IMR-90 (cell line): ENCODE results near the gene ALDH1A2. TPM values are rescaled to one million over a fixed set of nuclear protein-coding genes. Genes with fewer than 3 reads are reported as not detected.

Experiments
- ATAC-seq: fragments of 200-7000 bp; cut with Tn5 transposase; 2 replicates; pipeline ENCODE4 v1.9.1; 2020; ENCODE audit warnings: low read depth, mild to moderate bottlenecking, moderate library complexity
- BruUV-seq: library from RNA; stranded (reverse); fragments of 400-500 nt; replicated peaks from 2 replicates; lab custom pipeline; 2021; lab: Mats Ljungman, UMichigan
- CTCF ChIA-PET: fragments of 300-600 bp; formaldehyde crosslinking; extraction: SDS; loops from one replicate; lab custom pipeline; 2021; ENCODE audit warnings: antibody characterized with exemption; lab: Yijun Ruan, JAX
- POLR2A ChIA-PET: fragments of 300-600 bp; sonication (Branson Sonifier 250); formaldehyde crosslinking; loops from one replicate; lab custom pipeline; 2022; ENCODE audit warnings: antibody characterized with exemption; ENCODE audit not compliant: unreplicated experiment; lab: Charles Lee
- DNase-seq: peaks from one replicate; pipeline ENCODE4 v3.0.0; 2013
- H2AFZ ChIP-seq: replicated peaks from 2 replicates; pipeline ENCODE3; 2013; ENCODE audit warnings: low read length, mild to moderate bottlenecking; ENCODE audit not compliant: poor library complexity
- H2AK5ac ChIP-seq: 2 replicates; pipeline ENCODE4 v1.6.1; 2013; ENCODE audit warnings: low read depth, low read length, inconsistent platforms
- H2AK9ac ChIP-seq: replicated peaks from 2 replicates; pipeline ENCODE3; 2013; ENCODE audit warnings: mild to moderate bottlenecking, low read depth, low read length, moderate library complexity; ENCODE audit not compliant: poor library complexity
- H2BK120ac ChIP-seq: 2 replicates; pipeline ENCODE4 v1.6.1; 2013; ENCODE audit warnings: low read depth, low read length, inconsistent platforms
- H2BK15ac ChIP-seq: 3 replicates; pipeline ENCODE4 v1.6.1; 2013; ENCODE audit warnings: low read depth, low read length, inconsistent platforms
- H2BK20ac ChIP-seq: 2 replicates; pipeline ENCODE4 v1.6.1; 2013; ENCODE audit warnings: low read depth, mild to moderate bottlenecking, inconsistent platforms, low read length, moderate library complexity
- H2BK5ac ChIP-seq: 2 replicates; pipeline ENCODE4 v1.6.1; 2013; ENCODE audit warnings: mild to moderate bottlenecking, low read depth, low read length, inconsistent platforms; ENCODE audit not compliant: poor library complexity, severe bottlenecking
- H3K14ac ChIP-seq: replicated peaks from 2 replicates; pipeline ENCODE4 v1.6.1; 2013; ENCODE audit warnings: low read depth, low read length, inconsistent platforms
- H3K18ac ChIP-seq: 2 replicates; pipeline ENCODE4 v1.6.1; 2013; ENCODE audit warnings: low read depth, low read length, control low read depth
- H3K23ac ChIP-seq: 2 replicates; pipeline ENCODE4 v1.6.1; 2013; ENCODE audit warnings: low read depth, low read length, inconsistent platforms
- H3K27ac ChIP-seq: 2 replicates; pipeline ENCODE4 v1.5.1; 2013; ENCODE audit warnings: mild to moderate bottlenecking, control low read depth, low read length; ENCODE audit not compliant: insufficient read depth
- H3K27me3 ChIP-seq: 2 replicates; pipeline ENCODE4 v1.6.1; 2013; ENCODE audit warnings: low read length; ENCODE audit not compliant: control insufficient read depth, insufficient read depth
- H3K36me3 ChIP-seq: 2 replicates; pipeline ENCODE4 v1.6.1; 2013; ENCODE audit warnings: low read length, mixed read lengths; ENCODE audit not compliant: control insufficient read depth, insufficient read depth
- H3K4ac ChIP-seq: 2 replicates; pipeline ENCODE4 v1.6.1; 2013; ENCODE audit warnings: low read depth, low read length, inconsistent platforms
- H3K4me1 ChIP-seq: 2 replicates; pipeline ENCODE4 v1.6.1; 2013; ENCODE audit warnings: low read length, mixed read lengths; ENCODE audit not compliant: control insufficient read depth, insufficient read depth
- H3K4me2 ChIP-seq: 2 replicates; pipeline ENCODE4 v1.6.1; 2013; ENCODE audit warnings: low read depth, mild to moderate bottlenecking, control low read depth, low read length, moderate library complexity
- H3K4me3 ChIP-seq: 2 replicates; pipeline ENCODE4 v1.5.1; 2013; ENCODE audit warnings: low read depth, mild to moderate bottlenecking, control low read depth, low read length, moderate library complexity; ENCODE audit not compliant: insufficient read depth
- H3K56ac ChIP-seq: 2 replicates; pipeline ENCODE4 v1.6.1; 2013; ENCODE audit warnings: low read length, inconsistent platforms; ENCODE audit not compliant: insufficient read depth; ENCODE audit errors: extremely low read depth
- H3K79me1 ChIP-seq, 2 experiments: 2 replicates each; pipeline ENCODE4 v1.6.1; 2013; ENCODE audit warnings: low read length in 2 of 2, inconsistent platforms in 1 of 2, low read depth in 1 of 2
- H3K9ac ChIP-seq: 2 replicates; pipeline ENCODE4 v1.6.1; 2013; ENCODE audit warnings: low read depth, low read length, control low read depth
- H3K9me1 ChIP-seq: 2 replicates; pipeline ENCODE4 v1.6.1; 2013; ENCODE audit warnings: low read length, inconsistent platforms; ENCODE audit not compliant: insufficient read depth
- H3K9me3 ChIP-seq: 2 replicates; pipeline ENCODE4 v1.6.1; 2013; ENCODE audit warnings: low read length; ENCODE audit not compliant: control insufficient read depth, insufficient read depth
- H4K20me1 ChIP-seq: 2 replicates; pipeline ENCODE4 v1.6.1; 2013; ENCODE audit warnings: low read length, inconsistent platforms; ENCODE audit not compliant: insufficient read depth
- H4K5ac ChIP-seq: 2 replicates; pipeline ENCODE4 v1.6.1; 2013; ENCODE audit warnings: mild to moderate bottlenecking, low read depth, low read length, control low read depth
- H4K8ac ChIP-seq, 2 experiments: 2 replicates each; pipeline ENCODE4 v1.6.1; 2013; ENCODE audit warnings: low read depth in 2 of 2, low read length in 2 of 2, control low read depth in 1 of 2, inconsistent platforms in 1 of 2
- H4K91ac ChIP-seq: 2 replicates; pipeline ENCODE4 v1.6.1; 2013; ENCODE audit warnings: low read depth, low read length, inconsistent platforms; ENCODE audit not compliant: insufficient read depth
- CEBPB ChIP-seq: IDR thresholded peaks from 2 replicates; pipeline ENCODE4 v1.6.1; 2012; ENCODE audit warnings: low read depth, low read length, improper control_type of control experiment
- CHD1 ChIP-seq: IDR thresholded peaks from 2 replicates; pipeline ENCODE4 v1.6.1; 2012; ENCODE audit warnings: low read depth, low read length, improper control_type of control experiment
- CTCF ChIP-seq: conservative IDR thresholded peaks from 2 replicates; pipeline ENCODE4 v1.5.1; 2012; ENCODE audit warnings: mild to moderate bottlenecking, low read depth, low read length, improper control_type of control experiment
- FOS ChIP-seq: fragments of 150-350 bp; IDR thresholded peaks from 2 replicates; pipeline ENCODE4 v1.6.1; 2016; ENCODE audit warnings: low read depth, low read length
- POLR2A ChIP-seq: IDR thresholded peaks from 2 replicates; pipeline ENCODE4 v1.6.1; 2012; ENCODE audit warnings: mild to moderate bottlenecking, low read depth, low read length
- WGBS, 2 experiments: methylation state at CpG; one replicate each; pipeline versions ENCODE4 v1.1.5 to v1.1.7; 2013; ENCODE audit warnings: missing lambda C conversion rate in 2 of 2; ENCODE audit not compliant: insufficient read length in 1 of 2; ENCODE audit errors: extremely low coverage in 2 of 2; 5-methylcytosine and 5-hydroxymethylcytosine counted together
- dilution Hi-C: fragments of 300-500 bp; cut with HindIII; formaldehyde crosslinking; loops from one replicate; pipeline ENCODE4 v1.14.3; 2018; ENCODE audit warnings: low sequenced_read_pairs; ENCODE audit not compliant: unreplicated experiment
- in situ Hi-C: fragments of 300-500 bp; cut with MboI; formaldehyde crosslinking; loops from 3 replicates; pipeline ENCODE4 v1.14.3; 2019; ENCODE audit warnings: low sequenced_read_pairs, inconsistent platforms, mixed read lengths
- intact Hi-C: fragments of 100-400 bp; cut with micrococcal nuclease; formaldehyde crosslinking; loops from 2 replicates; pipeline ENCODE4 v1.10.0; 2022
- polyA plus RNA-seq, 3 experiments: library from polyadenylated mRNA; depleted of rRNA; stranded (reverse); fragments of >200 nt; gene quantifications; 2 replicates each; pipeline ENCODE4 v1.2.3, GENCODE V29; 2012; ENCODE audit warnings: low replicate concordance in 1 of 3
- total RNA-seq: library from RNA; depleted of rRNA; stranded (reverse); fragments of >200 nt; gene quantifications from 2 replicates; pipeline ENCODE4 v1.2.3, GENCODE V29; 2012
- TF ChIP-seq, protein P1 (sequence below): fragments of 150-350 bp; IDR thresholded peaks from 2 replicates; pipeline ENCODE4 v1.6.1; 2016; ENCODE audit warnings: low read depth, mild to moderate bottlenecking, low read length, moderate library complexity, borderline replicate concordance

ALDH1A2 gene
- total and polyA plus RNA-seq, 2 of the 4 experiments (the other 2 are of a cell fraction), result not detected

DNA sequence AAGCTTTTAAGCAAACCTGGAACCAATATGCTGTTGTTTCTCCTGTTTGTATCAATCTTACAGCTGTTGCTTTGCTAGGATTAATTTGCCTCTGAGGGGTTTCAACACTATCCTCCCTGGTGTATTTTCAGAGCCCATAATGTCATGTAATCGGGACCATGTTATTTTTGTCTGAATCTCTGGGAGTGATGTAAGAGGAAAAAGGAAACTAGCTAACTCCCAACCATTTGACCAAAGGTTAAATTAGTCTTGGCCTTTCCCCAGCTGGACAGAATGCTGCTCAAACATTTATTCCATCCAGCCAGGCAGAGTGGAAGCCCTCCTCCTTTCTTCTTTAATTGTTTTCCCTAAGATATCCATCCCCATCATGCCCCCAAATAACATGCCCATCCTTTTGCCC, 142.2 kb downstream of the ALDH1A2 start:
- BruUV-seq, result no TSS peak
- no peak overlapping the region for H3K23ac ChIP-seq
- ATAC-seq (no peak), DNase-seq (no peak)
- intact Hi-C loops (no loop called here), dilution Hi-C loops (no loop called here), in situ Hi-C loops (no loop called here)
- H3K56ac ChIP-seq, result no peak overlapping the region
- H2AK5ac ChIP-seq, result no peak overlapping the region
- H3K4me1 ChIP-seq, result no peaks in the 10 kb centered on the region
- no peaks in the 10 kb centered on the region for H3K79me1 ChIP-seq
- no peak overlapping the region for H3K4me3 ChIP-seq
- H3K9ac ChIP-seq, result no peak overlapping the region
- H3K9me3 ChIP-seq, result no peaks in the 10 kb centered on the region
- H4K5ac ChIP-seq, result no peak overlapping the region
- no peak overlapping the region for H3K4me2 ChIP-seq
- no peak overlapping the region for H2BK120ac ChIP-seq
- H3K27me3 ChIP-seq, result no peaks in the 10 kb centered on the region
- H4K20me1 ChIP-seq, result no peaks in the 10 kb centered on the region
- no peak overlapping the region for H2BK5ac ChIP-seq
- no peak overlapping the region for H2AFZ ChIP-seq
- no peak overlapping the region for H3K18ac ChIP-seq
- H4K91ac ChIP-seq, result no peak overlapping the region
- POLR2A ChIA-PET, result no interaction called here
- CTCF ChIA-PET, result no interaction called here
- no peak overlapping the region for H2AK9ac ChIP-seq
- H2BK20ac ChIP-seq, result no peak overlapping the region
- no peaks in the 10 kb centered on the region for H3K36me3 ChIP-seq
- H3K27ac ChIP-seq, result no peak overlapping the region
- H3K14ac ChIP-seq, result no peak overlapping the region
- H3K4ac ChIP-seq, result no peak overlapping the region
- no CpG with 5 or more reads among the region's 1 CpG for WGBS, 2 experiments
- H4K8ac ChIP-seq, result no peak overlapping the region
- H3K9me1 ChIP-seq, result no peaks in the 10 kb centered on the region
- no peak overlapping the region for H2BK15ac ChIP-seq
- TF ChIP-seq POLR2A, result no peak
- no peak for TF ChIP-seq CHD1
- TF ChIP-seq, protein P1, sequence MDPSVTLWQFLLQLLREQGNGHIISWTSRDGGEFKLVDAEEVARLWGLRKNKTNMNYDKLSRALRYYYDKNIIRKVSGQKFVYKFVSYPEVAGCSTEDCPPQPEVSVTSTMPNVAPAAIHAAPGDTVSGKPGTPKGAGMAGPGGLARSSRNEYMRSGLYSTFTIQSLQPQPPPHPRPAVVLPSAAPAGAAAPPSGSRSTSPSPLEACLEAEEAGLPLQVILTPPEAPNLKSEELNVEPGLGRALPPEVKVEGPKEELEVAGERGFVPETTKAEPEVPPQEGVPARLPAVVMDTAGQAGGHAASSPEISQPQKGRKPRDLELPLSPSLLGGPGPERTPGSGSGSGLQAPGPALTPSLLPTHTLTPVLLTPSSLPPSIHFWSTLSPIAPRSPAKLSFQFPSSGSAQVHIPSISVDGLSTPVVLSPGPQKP, result no peak
- no peak for TF ChIP-seq CTCF
- no peak for TF ChIP-seq FOS
- no peak for TF ChIP-seq CEBPB
